Loucy (cell line): ENCODE results near the gene IFI30.
"Not testable (repeated sequence)": the region's sequence is repeated elsewhere in the genome, so short reads cannot be mapped to it uniquely, and the experiment has no call there.

ENCODE experiments used
- CTCF ChIP-seq: fragments of 200-600 bp; sonication (generic); conservative IDR thresholded peaks from 2 replicates; pipeline ENCODE4 v1.5.1; 2014; ENCODE audit warnings: mild to moderate bottlenecking, antibody characterized with exemption, low read length
- EZH2phosphoT487 ChIP-seq: fragments of 200-600 bp; IDR thresholded peaks from 2 replicates; pipeline ENCODE4 v1.6.1; 2018; ENCODE audit warnings: antibody characterized with exemption, mild to moderate bottlenecking, moderate library complexity, borderline replicate concordance

- TF ChIP-seq CTCF, EZH2phosphoT487: not testable (repeated sequence)
Measured at GRCh38 chr19:18159059-18159616, 14.5 kb upstream of the IFI30 start.
